Endothelial cell of umbilical vein (primary cell): ENCODE data around the gene LRP3. TPM values are rescaled to one million over a fixed set of nuclear protein-coding genes. Genes with fewer than 3 reads are reported as not detected.

Source experiments
- BruUV-seq: library from RNA; stranded (reverse); fragments of 400-500 nt; replicated peaks from 2 replicates; lab custom pipeline; 2021; lab: Mats Ljungman, UMichigan
- CTCF ChIA-PET: fragments of 300-600, 350-600 bp; sonication (Branson Sonifier 250); formaldehyde crosslinking; loops from one replicate; lab custom pipeline; 2021; ENCODE audit warnings: antibody characterized with exemption, inconsistent platforms; lab: Charles Lee
- POLR2A ChIA-PET: fragments of 300-600, 350-600 bp; sonication (Branson Sonifier 250); formaldehyde crosslinking; loops from one replicate; lab custom pipeline; 2021; ENCODE audit warnings: antibody characterized with exemption, inconsistent platforms; lab: Charles Lee
- DNase-seq: peaks from one replicate; pipeline ENCODE4 v3.0.0-alpha.2; 2011; ENCODE audit warnings: low read depth, low spot score
- FAIRE-seq: peaks from 2 replicates; lab custom pipeline; 2011; peaks lifted over from hg19 to GRCh38; lab: Jason Lieb, UNC
- H2AFZ ChIP-seq: 2 replicates; pipeline ENCODE4 v1.6.0; 2012; ENCODE audit warnings: low read depth, low read length, control low read depth, inconsistent platforms
- H3K27ac ChIP-seq: 2 replicates; pipeline ENCODE4 v1.5.1; 2011; ENCODE audit warnings: low read depth, mild to moderate bottlenecking, control low read depth, low read length, moderate library complexity; ENCODE audit not compliant: insufficient read depth
- H3K27me3 ChIP-seq, 2 experiments: 2 replicates each; pipeline versions ENCODE4 v1.6.0 to v1.6.1; 2011; ENCODE audit warnings: low read length in 2 of 2, mixed read lengths in 1 of 2; ENCODE audit not compliant: control insufficient read depth in 2 of 2, insufficient read depth in 2 of 2
- H3K36me3 ChIP-seq, 2 experiments: 2 replicates in 1 of 2; 3 replicates in 1 of 2; pipeline ENCODE4 v1.5.1; 2011; ENCODE audit warnings: low read length in 2 of 2, mild to moderate bottlenecking in 1 of 2, moderate library complexity in 1 of 2; ENCODE audit not compliant: control insufficient read depth in 2 of 2, insufficient read depth in 2 of 2; ENCODE audit errors: extremely low read depth in 1 of 2
- H3K4me1 ChIP-seq: 3 replicates; pipeline ENCODE4 v1.5.1; 2011; ENCODE audit warnings: mild to moderate bottlenecking, low read length; ENCODE audit not compliant: control insufficient read depth, insufficient read depth; ENCODE audit errors: extremely low read depth
- H3K4me2 ChIP-seq: 2 replicates; pipeline ENCODE4 v1.6.1; 2011; ENCODE audit warnings: low read length, control low read depth, mixed read lengths; ENCODE audit not compliant: insufficient read depth
- H3K4me3 ChIP-seq, 3 experiments: fragments of 200-600 bp in 1 of 3; sonication (generic), shearing (Covaris generic) in 1 of 3; replicated peaks in 1 of 3; 2 replicates each; pipeline ENCODE4 v1.5.1; 2011 to 2016; ENCODE audit warnings: control low read depth in 3 of 3, low read length in 3 of 3, mild to moderate bottlenecking in 2 of 3, inconsistent platforms in 1 of 3, low read depth in 1 of 3, moderate library complexity in 1 of 3; ENCODE audit not compliant: insufficient read depth in 1 of 3
- H3K79me2 ChIP-seq: 2 replicates; pipeline ENCODE4 v1.6.0; 2012; ENCODE audit warnings: low read length, inconsistent platforms; ENCODE audit not compliant: control insufficient read depth, insufficient read depth
- H3K9ac ChIP-seq: replicated peaks from 2 replicates; pipeline ENCODE3; 2011; ENCODE audit warnings: low read length, control low read depth; ENCODE audit not compliant: insufficient read depth; ENCODE audit errors: extremely low read depth
- H3K9me1 ChIP-seq: replicated peaks from 3 replicates; pipeline ENCODE4 v1.6.0; 2011; ENCODE audit warnings: mild to moderate bottlenecking, low read length; ENCODE audit not compliant: control insufficient read depth, insufficient read depth; ENCODE audit errors: extremely low read depth
- H3K9me3 ChIP-seq: replicated peaks from 2 replicates; pipeline ENCODE4 v1.5.1; 2012; ENCODE audit warnings: low read length, inconsistent platforms; ENCODE audit not compliant: control insufficient read depth, insufficient read depth
- H4K20me1 ChIP-seq: replicated peaks from 2 replicates; pipeline ENCODE3; 2011; ENCODE audit warnings: mild to moderate bottlenecking, low read length; ENCODE audit not compliant: control insufficient read depth, insufficient read depth; ENCODE audit errors: extremely low read depth
- CTCF ChIP-seq, 2 donors: IDR thresholded peaks; 1 replicate in 1 of 2; 2 replicates in 1 of 2; pipeline ENCODE4 v1.5.1; 2011; ENCODE audit warnings: low read length in 2 of 2, mild to moderate bottlenecking in 2 of 2, moderate library complexity in 2 of 2, control low read depth in 1 of 2, inconsistent platforms in 1 of 2, low read depth in 1 of 2; ENCODE audit not compliant: insufficient read depth in 1 of 2; ENCODE audit errors: extremely low read depth in 1 of 2
- EZH2 ChIP-seq: IDR thresholded peaks from 2 replicates; pipeline ENCODE4 v1.6.1; 2012; ENCODE audit warnings: borderline replicate concordance, low read depth, mild to moderate bottlenecking, moderate library complexity, low read length, inconsistent platforms; ENCODE audit not compliant: severe bottlenecking
- FOS ChIP-seq: IDR thresholded peaks from 2 replicates; pipeline ENCODE4 v1.6.1; 2011; ENCODE audit warnings: mild to moderate bottlenecking, low read length, moderate library complexity, borderline replicate concordance; ENCODE audit not compliant: insufficient read depth
- GATA2 ChIP-seq: IDR thresholded peaks from 2 replicates; pipeline ENCODE4 v1.7.0; 2011; ENCODE audit warnings: low read depth, mild to moderate bottlenecking, moderate library complexity, mixed read lengths, low read length; ENCODE audit not compliant: insufficient read length, insufficient read depth
- JUN ChIP-seq: IDR thresholded peaks from 2 replicates; pipeline ENCODE4 v1.6.1; 2011; ENCODE audit warnings: borderline replicate concordance, low read depth; ENCODE audit not compliant: insufficient read length, insufficient read depth
- MYC ChIP-seq: IDR thresholded peaks from one replicate; pipeline ENCODE4 v1.6.1; 2011; ENCODE audit warnings: mild to moderate bottlenecking, low read depth, low read length
- POLR2A ChIP-seq: IDR thresholded peaks from 2 replicates; pipeline ENCODE4 v1.6.1; 2012; ENCODE audit warnings: low read depth, mild to moderate bottlenecking, control low read depth, low read length
- POLR2AphosphoS5 ChIP-seq: IDR thresholded peaks from 2 replicates; pipeline ENCODE4 v1.6.1; 2012; ENCODE audit warnings: low read depth, mild to moderate bottlenecking, control low read depth, low read length, moderate library complexity; ENCODE audit not compliant: insufficient read depth
- dilution Hi-C: fragments of 300-500 bp; cut with MboI; formaldehyde crosslinking; loops from one replicate; pipeline ENCODE4 v1.15.0; 2019; ENCODE audit warnings: low sequenced_read_pairs; ENCODE audit not compliant: extremely low pct_ligation_motif_present
- intact Hi-C: fragments of 100-400 bp; cut with micrococcal nuclease; formaldehyde crosslinking; loops from one replicate; pipeline ENCODE4 v1.10.0; 2022
- polyA plus RNA-seq, 4 experiments: library from polyadenylated mRNA; depleted of rRNA in 3 of 4; stranded (reverse) in 3 of 4; unstranded in 1 of 4; fragments of >200 nt; gene quantifications; 2 replicates each; pipeline versions ENCODE4 v1.2.1 to v1.2.3, GENCODE V29; 2011 to 2012; ENCODE audit warnings: missing spikeins in 1 of 4
- total RNA-seq: library from RNA; stranded (reverse); gene quantifications from 2 replicates; pipeline ENCODE4 v1.2.3, GENCODE V29; 2021
- TF ChIP-seq, protein P1 (sequence below): IDR thresholded peaks from 2 replicates; pipeline ENCODE4 v1.6.1; 2011; ENCODE audit not compliant: insufficient read depth, insufficient read length

The LRP3 gene
- total and polyA plus RNA-seq, 2 donors (not counting 3 experiments of a cell fraction or from before 2014, with no cell fraction given): 14.3 to 19.4 TPM

DNA sequence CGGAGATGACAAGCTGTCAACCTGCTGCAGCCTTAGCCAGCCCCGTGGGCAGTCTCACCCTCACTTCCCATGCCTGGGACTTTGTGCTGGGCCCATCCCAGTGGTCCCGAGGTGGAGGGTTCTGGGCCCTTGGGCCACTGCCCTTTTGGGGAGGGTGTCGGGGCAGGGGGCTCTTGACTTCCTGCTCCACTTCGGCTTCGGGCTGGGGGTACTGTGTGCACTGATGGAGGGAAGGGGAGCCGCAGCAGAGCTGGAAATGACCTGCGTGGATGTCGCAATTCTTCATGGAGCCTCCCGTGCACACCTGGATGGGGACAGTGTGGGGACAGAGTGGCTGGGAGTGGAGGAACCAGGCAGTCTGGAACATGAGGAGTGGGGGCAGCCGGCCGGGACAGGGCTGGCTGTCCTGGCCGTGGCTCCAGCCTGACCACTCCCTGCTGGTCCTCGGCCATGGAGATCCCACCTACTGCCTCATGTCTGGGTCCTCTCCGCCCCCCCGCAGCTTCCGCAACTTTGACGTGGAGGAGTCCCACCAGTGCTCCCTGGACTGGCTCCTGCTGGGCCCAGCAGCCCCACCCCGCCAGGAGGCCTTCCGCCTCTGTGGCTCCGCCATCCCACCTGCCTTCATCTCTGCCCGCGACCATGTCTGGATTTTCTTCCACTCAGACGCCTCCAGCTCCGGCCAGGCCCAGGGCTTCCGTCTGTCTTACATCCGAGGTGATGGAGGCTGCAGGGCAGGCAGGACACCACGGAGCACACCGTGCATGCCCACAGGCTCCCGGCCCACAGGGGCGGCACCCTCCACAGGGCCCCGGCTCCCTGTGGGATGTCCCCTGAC is 10.2 kb downstream of the LRP3 start:
- intact Hi-C loops (no loop called here), dilution Hi-C loops (no loop called here)
- no peak overlapping the region for H2AFZ ChIP-seq
- no peak overlapping the region for H3K27ac ChIP-seq
- no peaks in the 10 kb centered on the region for H3K4me1 ChIP-seq
- H3K9me1 ChIP-seq: no peaks in the 10 kb centered on the region
- H3K4me2 ChIP-seq: no peak overlapping the region
- CTCF ChIA-PET: no interaction called here
- no peak for DNase-seq
- H3K9ac ChIP-seq: no peak overlapping the region
- H3K79me2 ChIP-seq: no peaks in the 10 kb centered on the region
- no peaks in the 10 kb centered on the region for H4K20me1 ChIP-seq
- H3K27me3 ChIP-seq: no peaks in the 10 kb centered on the region
- TF ChIP-seq FOS (no peak), POLR2A (no peak), POLR2AphosphoS5 (no peak), EZH2 (no peak), JUN (no peak), GATA2 (no peak), CTCF (IDR thresholded peaks at IDR 0.05; ENCODE audit: extremely low read depth in 1 of 2, insufficient read depth in 1 of 2, low read depth in 1 of 2, low read length in 2 of 2) (no peak), MYC (no peak)
- TF ChIP-seq, protein P1, sequence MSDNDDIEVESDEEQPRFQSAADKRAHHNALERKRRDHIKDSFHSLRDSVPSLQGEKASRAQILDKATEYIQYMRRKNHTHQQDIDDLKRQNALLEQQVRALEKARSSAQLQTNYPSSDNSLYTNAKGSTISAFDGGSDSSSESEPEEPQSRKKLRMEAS: no peak
- no peak overlapping the region for H3K4me3 ChIP-seq
- no peaks in the 10 kb centered on the region for H3K9me3 ChIP-seq
- no TSS peak for BruUV-seq
- POLR2A ChIA-PET: no interaction called here
- no peak for FAIRE-seq
- H3K36me3 ChIP-seq: peaks cover 0 to 5% of the 10 kb centered on the region in 2 experiments
